Measurements from ENCODE around the gene CCDC158. TPM values are rescaled to one million over a fixed set of nuclear protein-coding genes. Genes with fewer than 3 reads are reported as not detected.
A peak's percentile ranks its signal among the peaks of the same experiment; 100 is the strongest.

Gene CCDC158
- polyA plus RNA-seq, 2 of the 4 experiments (the other 2 are of a cell fraction), result 0.06 TPM; not detected in 1

- WGBS (ENCODE audit: missing lambda C conversion rate), result 25% methylated on average over 4 of the region's 4 CpGs
- Histone ChIP-seq H3K9me3 (no peaks in the 10 kb centered on the region), H3K4me2 (peak overlapping the region; percentile 59), H3K4me1 (peaks cover 43% of the 10 kb centered on the region), H3K4me3 (no peak overlapping the region), H3K27ac (peak overlapping the region; percentile 49; a peak in 2 of 6 replicates)
- ATAC-seq, result peak; percentile 66 to 77
- POLR2A ChIA-PET, result interaction anchor here (0.7 kb wide), 1 partner anchor 71 kb away, joined by 3 read pairs; the partner anchor contains the start of gene STBD1
- no peak for TF ChIP-seq SMC3 (IDR thresholded peaks at IDR 0.05)
- no peak for TF ChIP-seq REST (IDR thresholded peaks at IDR 0.05)
- TF ChIP-seq, protein P1, sequence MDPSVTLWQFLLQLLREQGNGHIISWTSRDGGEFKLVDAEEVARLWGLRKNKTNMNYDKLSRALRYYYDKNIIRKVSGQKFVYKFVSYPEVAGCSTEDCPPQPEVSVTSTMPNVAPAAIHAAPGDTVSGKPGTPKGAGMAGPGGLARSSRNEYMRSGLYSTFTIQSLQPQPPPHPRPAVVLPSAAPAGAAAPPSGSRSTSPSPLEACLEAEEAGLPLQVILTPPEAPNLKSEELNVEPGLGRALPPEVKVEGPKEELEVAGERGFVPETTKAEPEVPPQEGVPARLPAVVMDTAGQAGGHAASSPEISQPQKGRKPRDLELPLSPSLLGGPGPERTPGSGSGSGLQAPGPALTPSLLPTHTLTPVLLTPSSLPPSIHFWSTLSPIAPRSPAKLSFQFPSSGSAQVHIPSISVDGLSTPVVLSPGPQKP (IDR thresholded peaks at IDR 0.05; ENCODE audit: low read depth, low read length), result no peak
- DNase-seq (ENCODE audit: low read depth in 1 of 2, low spot score in 1 of 2), result peak in 1 of 2 experiments; percentile 19
- FAIRE-seq, result no peak
- CTCF ChIA-PET, result interaction anchor here (0.9 to 4.3 kb wide), 18 partner anchors 10 to 198 kb away, joined by 3 to 37 read pairs (median 4); partner anchors contain the start of gene STBD1
These were observed 43.5 kb downstream of the CCDC158 start for GRCh38 chr4:76377481-76377901.

DNA sequence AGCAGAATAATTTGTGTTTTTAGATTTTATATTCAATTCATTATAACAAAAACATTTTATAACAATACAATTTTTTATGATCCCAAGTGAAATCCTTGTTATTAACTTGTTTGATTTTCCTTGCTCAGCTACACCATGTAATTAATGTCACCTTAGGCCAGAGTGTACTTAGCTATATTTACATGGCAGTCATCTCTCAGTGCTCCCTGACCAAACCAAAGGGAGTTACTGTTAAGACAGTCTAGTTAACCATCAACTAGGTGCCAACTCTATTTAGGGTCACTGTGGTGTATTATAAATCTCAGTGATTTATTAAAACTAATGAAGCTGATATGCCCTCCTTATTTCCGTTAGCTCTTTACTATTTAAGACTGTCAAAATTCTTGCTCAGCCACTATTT, 44.4 kb downstream of the CCDC158 start:
- FAIRE-seq, result no peak

More for the DNA sequence above, 44.4 kb downstream of the CCDC158 start:
- Histone ChIP-seq H3K9me3 (no peaks in the 10 kb centered on the region), H3K4me3 (no peak overlapping the region), H3K4me1 (peaks cover 43% of the 10 kb centered on the region), H3K4me2 (peak overlapping the region; percentile 59), H3K27ac (peak overlapping the region in 1 of 2 experiments; percentile 49; a peak in 1 of 6 replicates)
- ATAC-seq (no peak), DNase-seq (ENCODE audit: low read depth in 1 of 2, low spot score in 1 of 2) (peak in 1 of 2 experiments; percentile 4)
- WGBS (ENCODE audit: missing lambda C conversion rate), result 30% methylated on average over 1 of the region's 1 CpG
- TF ChIP-seq JUN (IDR thresholded peaks at IDR 0.05) (no peak), ZNF302 (CRISPR knock-in tag; IDR thresholded peaks at IDR 0.05) (no peak), EHMT2 (IDR thresholded peaks at IDR 0.05; ENCODE audit: low read depth) (no peak), HOXA7 (CRISPR knock-in tag; IDR thresholded peaks at IDR 0.05) (no peak), ZSCAN20 (CRISPR knock-in tag; IDR thresholded peaks at IDR 0.05) (no peak), ZC3H11A (IDR thresholded peaks at IDR 0.05) (no peak), PBX3 (IDR thresholded peaks at IDR 0.05) (no peak), EP300 (IDR thresholded peaks at IDR 0.05) (no peak), CHD4 (IDR thresholded peaks at IDR 0.05; ENCODE audit: borderline replicate concordance) (no peak), FOXS1 (CRISPR knock-in tag; IDR thresholded peaks at IDR 0.05) (no peak), POLR2AphosphoS2 (conservative IDR thresholded peaks at IDR 0.05; ENCODE audit: low read length) (no peak), FOSB (CRISPR knock-in tag; IDR thresholded peaks at IDR 0.05) (no peak), TP53 (CRISPR knock-in tag; IDR thresholded peaks at IDR 0.05) (no peak), USF2 (IDR thresholded peaks at IDR 0.05) (no peak), RCOR1 (IDR thresholded peaks at IDR 0.05; ENCODE audit: low read depth, low read length) (no peak), EHF (CRISPR knock-in tag; IDR thresholded peaks at IDR 0.05) (no peak)
- TF ChIP-seq, protein P2, sequence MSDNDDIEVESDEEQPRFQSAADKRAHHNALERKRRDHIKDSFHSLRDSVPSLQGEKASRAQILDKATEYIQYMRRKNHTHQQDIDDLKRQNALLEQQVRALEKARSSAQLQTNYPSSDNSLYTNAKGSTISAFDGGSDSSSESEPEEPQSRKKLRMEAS (IDR thresholded peaks at IDR 0.05), result no peak
- TF ChIP-seq, protein P3, sequence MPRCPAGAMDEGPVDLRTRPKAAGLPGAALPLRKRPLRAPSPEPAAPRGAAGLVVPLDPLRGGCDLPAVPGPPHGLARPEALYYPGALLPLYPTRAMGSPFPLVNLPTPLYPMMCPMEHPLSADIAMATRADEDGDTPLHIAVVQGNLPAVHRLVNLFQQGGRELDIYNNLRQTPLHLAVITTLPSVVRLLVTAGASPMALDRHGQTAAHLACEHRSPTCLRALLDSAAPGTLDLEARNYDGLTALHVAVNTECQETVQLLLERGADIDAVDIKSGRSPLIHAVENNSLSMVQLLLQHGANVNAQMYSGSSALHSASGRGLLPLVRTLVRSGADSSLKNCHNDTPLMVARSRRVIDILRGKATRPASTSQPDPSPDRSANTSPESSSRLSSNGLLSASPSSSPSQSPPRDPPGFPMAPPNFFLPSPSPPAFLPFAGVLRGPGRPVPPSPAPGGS (IDR thresholded peaks at IDR 0.05), result no peak
- TF ChIP-seq, protein P4, sequence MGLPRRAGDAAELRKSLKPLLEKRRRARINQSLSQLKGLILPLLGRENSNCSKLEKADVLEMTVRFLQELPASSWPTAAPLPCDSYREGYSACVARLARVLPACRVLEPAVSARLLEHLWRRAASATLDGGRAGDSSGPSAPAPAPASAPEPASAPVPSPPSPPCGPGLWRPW (IDR thresholded peaks at IDR 0.05), result no peak
- POLR2A ChIA-PET, result no interaction called here
- CTCF ChIA-PET, result interaction anchor here (1.4 to 4.3 kb wide), 3 partner anchors 71 to 197 kb away, joined by 3 to 37 read pairs (median 4); no protein-coding TSS in a partner anchor

Data from A549 (cell line).